Measurements from ENCODE around the gene GAL3ST2.
"Not testable (repeated sequence)": the region's sequence is repeated elsewhere in the genome, so short reads cannot be mapped to it uniquely, and the experiment has no call there.

GRCh38 chr2:241823531-241824437 lies 47.2 kb downstream of the GAL3ST2 start:
- not testable (repeated sequence) for TF ChIP-seq POLR2A, TAF1, POLR2AphosphoS5, SPI1 (IDR thresholded peaks at IDR 0.05; ENCODE audit: low read depth, low read length)

Data from GM12891 (cell line).